Suprapubic skin (tissue), 4 donors: ENCODE data around the gene NPC1. TPM values are rescaled to one million over a fixed set of nuclear protein-coding genes. Genes with fewer than 3 reads are reported as not detected.
A peak's percentile ranks its signal among the peaks of the same experiment; 100 is the strongest.
"Not testable (repeated sequence)": the region's sequence is repeated elsewhere in the genome, so short reads cannot be mapped to it uniquely, and the experiment has no call there.

Experiments used
- DNase-seq, 2 donors: peaks; one replicate each; pipeline ENCODE4 v3.0.0-alpha.2; 2019; ENCODE audit warnings: low spot score in 2 of 2
- H3K27ac ChIP-seq: fragments of 200-600 bp; sonication (generic); one replicate; pipeline ENCODE4 v1.5.1; 2019
- H3K27me3 ChIP-seq: fragments of 200-600 bp; sonication (generic); one replicate; pipeline ENCODE4 v1.5.1; 2019
- H3K36me3 ChIP-seq: fragments of 200-600 bp; sonication (generic); one replicate; pipeline ENCODE4 v1.5.1; 2019
- H3K4me1 ChIP-seq: fragments of 200-600 bp; sonication (generic); one replicate; pipeline ENCODE4 v1.5.1; 2019
- H3K4me3 ChIP-seq: fragments of 200-600 bp; sonication (generic); one replicate; pipeline ENCODE4 v1.5.1; 2019; ENCODE audit warnings: mild to moderate bottlenecking
- H3K9me3 ChIP-seq: fragments of 200-600 bp; sonication (generic); one replicate; pipeline ENCODE4 v1.5.1; 2019
- EP300 ChIP-seq: sonication (generic); formaldehyde crosslinking; IDR thresholded peaks from one replicate; pipeline ENCODE4 v1.6.1; 2017; ENCODE audit warnings: antibody characterized with exemption
- POLR2A ChIP-seq, 2 donors: fragments of 450-650 bp; IDR thresholded peaks; one replicate each; pipeline ENCODE4 v1.6.1; 2017; ENCODE audit warnings: antibody characterized with exemption in 2 of 2, mild to moderate bottlenecking in 2 of 2, moderate library complexity in 2 of 2
- POLR2AphosphoS5 ChIP-seq, 3 donors: sonication (generic); formaldehyde crosslinking; IDR thresholded peaks; one replicate each; pipeline ENCODE4 v1.6.1; 2017; ENCODE audit warnings: antibody characterized with exemption in 3 of 3
- WGBS: methylation state at CpG from one replicate; pipeline ENCODE4 v1.1.5; 2018; 5-methylcytosine and 5-hydroxymethylcytosine counted together
- total RNA-seq, 4 donors: library from RNA; depleted of rRNA; stranded (reverse); fragments of >200 nt; gene quantifications; one replicate each; pipeline ENCODE4 v1.1.0, GENCODE V29; 2016
- TF ChIP-seq, protein P1 (sequence below), 2 donors: fragments of 200-600 bp in 1 of 2; fragments of 450-650 bp in 1 of 2; sonication (generic) in 1 of 2; IDR thresholded peaks; one replicate each; pipeline ENCODE4 v1.5.1; 2016 to 2019; ENCODE audit warnings: antibody characterized with exemption in 2 of 2, mild to moderate bottlenecking in 1 of 2, moderate library complexity in 1 of 2

The NPC1 gene
- total RNA-seq, 4 donors from 2014 or later, result 73.5 to 132 (median 90.3) TPM

GRCh38 chr18:23493654-23494053 lies 92.7 kb downstream of the NPC1 start:
- Histone ChIP-seq H3K27me3 (no peaks in the 10 kb centered on the region), H3K36me3 (no peaks in the 10 kb centered on the region), H3K4me3 (no peak overlapping the region), H3K27ac (no peak overlapping the region), H3K9me3 (no peaks in the 10 kb centered on the region), H3K4me1 (peaks cover 7% of the 10 kb centered on the region)
- 88% methylated on average over 1 of the region's 1 CpG for WGBS
- TF ChIP-seq, protein P1, sequence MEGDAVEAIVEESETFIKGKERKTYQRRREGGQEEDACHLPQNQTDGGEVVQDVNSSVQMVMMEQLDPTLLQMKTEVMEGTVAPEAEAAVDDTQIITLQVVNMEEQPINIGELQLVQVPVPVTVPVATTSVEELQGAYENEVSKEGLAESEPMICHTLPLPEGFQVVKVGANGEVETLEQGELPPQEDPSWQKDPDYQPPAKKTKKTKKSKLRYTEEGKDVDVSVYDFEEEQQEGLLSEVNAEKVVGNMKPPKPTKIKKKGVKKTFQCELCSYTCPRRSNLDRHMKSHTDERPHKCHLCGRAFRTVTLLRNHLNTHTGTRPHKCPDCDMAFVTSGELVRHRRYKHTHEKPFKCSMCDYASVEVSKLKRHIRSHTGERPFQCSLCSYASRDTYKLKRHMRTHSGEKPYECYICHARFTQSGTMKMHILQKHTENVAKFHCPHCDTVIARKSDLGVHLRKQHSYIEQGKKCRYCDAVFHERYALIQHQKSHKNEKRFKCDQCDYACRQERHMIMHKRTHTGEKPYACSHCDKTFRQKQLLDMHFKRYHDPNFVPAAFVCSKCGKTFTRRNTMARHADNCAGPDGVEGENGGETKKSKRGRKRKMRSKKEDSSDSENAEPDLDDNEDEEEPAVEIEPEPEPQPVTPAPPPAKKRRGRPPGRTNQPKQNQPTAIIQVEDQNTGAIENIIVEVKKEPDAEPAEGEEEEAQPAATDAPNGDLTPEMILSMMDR (IDR thresholded peaks at IDR 0.05), result no peak
- no peak for DNase-seq

GRCh38 chr18:23489586-23489985 lies 96.7 kb downstream of the NPC1 start:
- DNase-seq, H3K9me3 ChIP-seq, H3K27ac ChIP-seq, H3K4me3 ChIP-seq, H3K27me3 ChIP-seq, H3K4me1 ChIP-seq, H3K36me3 ChIP-seq: not testable (repeated sequence)
- WGBS, result 77% methylated on average over 5 of the region's 5 CpGs

DNA sequence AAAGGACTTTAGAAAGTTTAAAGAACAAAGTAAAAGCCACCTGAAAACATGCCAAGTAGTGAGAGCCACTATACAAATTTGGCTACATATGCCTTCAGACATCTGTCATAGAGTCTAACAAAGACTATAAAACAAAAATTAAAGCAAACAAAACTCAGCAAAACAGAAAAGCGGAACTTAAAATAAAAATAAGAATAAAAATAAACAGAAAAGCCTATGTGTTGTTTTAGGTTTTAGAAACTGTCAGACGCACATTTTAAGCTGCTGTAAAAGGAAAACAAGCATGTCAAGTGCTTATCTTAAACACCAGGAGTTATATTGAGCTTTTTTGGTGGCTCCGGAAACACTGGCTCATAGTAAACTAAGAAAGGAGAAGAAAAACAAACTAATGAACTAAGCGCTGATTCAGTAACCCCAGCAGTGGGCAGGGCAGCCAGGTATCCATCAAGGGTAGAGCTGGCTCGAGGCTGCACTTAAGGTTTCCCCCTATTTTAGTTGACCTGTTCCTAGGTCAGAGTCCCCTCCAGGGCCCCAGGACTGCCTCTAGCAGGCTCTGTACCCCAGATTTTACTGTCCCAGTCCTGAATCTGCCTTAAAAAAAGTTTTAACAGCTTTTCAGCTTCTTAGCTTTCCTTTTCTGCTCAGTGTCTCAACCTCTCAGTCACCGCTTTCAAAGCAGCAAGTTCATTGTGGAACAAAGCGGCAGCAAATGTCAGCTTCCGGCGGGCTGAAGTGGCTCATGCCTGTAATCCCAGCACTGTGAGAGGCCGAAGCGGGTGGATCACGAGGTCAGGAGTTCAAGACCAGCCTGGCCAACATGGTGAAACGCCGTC lies 98.4 kb downstream of the NPC1 start:
- no peaks in the 10 kb centered on the region for H3K27me3 ChIP-seq
- TF ChIP-seq POLR2AphosphoS5 (IDR thresholded peaks at IDR 0.05) (no peak), EP300 (no peak), POLR2A (IDR thresholded peaks at IDR 0.05) (no peak)
- TF ChIP-seq, protein P1 (IDR thresholded peaks at IDR 0.05), result no peak
- peaks cover 12% of the 10 kb centered on the region for H3K4me1 ChIP-seq
- WGBS, result 70% methylated on average over 14 of the region's 14 CpGs
- no peak overlapping the region for H3K27ac ChIP-seq
- H3K9me3 ChIP-seq, result no peaks in the 10 kb centered on the region
- peak overlapping the region; percentile 5 for H3K4me3 ChIP-seq
- H3K36me3 ChIP-seq, result peaks cover 5% of the 10 kb centered on the region
- no peak for DNase-seq

DNA sequence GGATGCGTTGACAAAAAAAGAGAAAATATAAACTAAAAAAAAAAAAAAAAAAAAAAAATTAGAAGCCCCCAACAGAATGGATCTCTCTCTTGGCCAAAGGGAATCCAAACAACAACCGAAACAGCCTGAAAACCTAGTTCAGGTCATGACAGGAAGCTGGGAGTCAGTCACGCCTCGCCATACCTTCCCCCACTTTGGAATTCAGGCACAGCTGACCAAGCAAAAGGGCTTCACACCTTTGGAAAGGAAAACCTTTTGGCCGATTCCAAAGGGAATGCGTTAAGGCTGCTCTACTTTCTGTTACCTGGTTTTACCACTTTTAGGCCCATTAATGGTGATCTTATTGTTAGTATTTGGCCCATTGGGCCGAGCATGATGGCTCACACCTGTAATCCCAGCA lies 100.9 kb downstream of the NPC1 start:
- no peak for TF ChIP-seq EP300
- TF ChIP-seq POLR2AphosphoS5 (IDR thresholded peaks at IDR 0.05), result no peak
- TF ChIP-seq POLR2A (IDR thresholded peaks at IDR 0.05), result no peak
- TF ChIP-seq, protein P1 (IDR thresholded peaks at IDR 0.05), result no peak
- Histone ChIP-seq H3K36me3 (peaks cover 28% of the 10 kb centered on the region), H3K27ac (no peak overlapping the region), H3K27me3 (no peaks in the 10 kb centered on the region), H3K4me1 (peaks cover 12% of the 10 kb centered on the region), H3K9me3 (no peaks in the 10 kb centered on the region), H3K4me3 (no peak overlapping the region)
- 91% methylated on average over 7 of the region's 7 CpGs for WGBS
- no peak for DNase-seq

DNA sequence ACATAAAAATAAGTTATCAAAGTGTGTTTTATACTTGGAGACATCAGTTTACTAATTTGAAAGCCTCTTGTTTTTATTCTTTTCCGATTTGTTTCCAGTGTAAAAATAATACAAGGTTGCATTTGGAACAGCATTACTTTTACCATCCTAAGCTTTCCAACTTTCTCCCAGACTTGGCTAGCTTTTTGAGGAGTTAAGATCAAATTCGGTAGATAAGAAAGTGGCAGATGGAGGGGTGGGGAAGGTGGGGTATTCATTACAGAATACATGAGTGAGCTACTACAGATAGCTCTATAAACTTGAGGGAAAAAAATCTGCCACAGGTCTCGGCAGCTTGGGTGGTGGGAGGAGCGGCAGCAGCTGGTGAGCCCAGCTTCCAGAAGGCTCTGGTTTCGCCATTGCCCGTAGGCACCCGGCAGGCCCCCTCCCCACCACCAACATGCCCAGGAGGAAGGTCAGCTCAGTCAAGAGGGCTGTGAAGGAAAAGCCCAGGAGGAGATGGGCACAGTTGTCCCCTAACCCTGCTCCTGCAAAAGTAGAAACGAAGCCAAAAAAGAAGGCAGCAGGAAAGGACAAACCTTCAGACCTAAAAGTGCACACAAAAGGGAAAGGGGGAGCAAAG lies 101.6 kb downstream of the NPC1 start:
- Histone ChIP-seq H3K36me3 (peaks cover 35% of the 10 kb centered on the region), H3K4me1 (peaks cover 12% of the 10 kb centered on the region), H3K27me3 (no peaks in the 10 kb centered on the region), H3K9me3 (no peaks in the 10 kb centered on the region), H3K4me3 (no peak overlapping the region), H3K27ac (no peak overlapping the region)
- TF ChIP-seq EP300 (no peak), POLR2AphosphoS5 (IDR thresholded peaks at IDR 0.05) (no peak), POLR2A (IDR thresholded peaks at IDR 0.05) (no peak)
- TF ChIP-seq, protein P1 (IDR thresholded peaks at IDR 0.05), result no peak
- WGBS, result 35% methylated on average over 8 of the region's 8 CpGs
- DNase-seq, result no peak

Other genes with a start within 250 kb of the NPC1 start
- gene RIOK3, start 133.2 kb downstream of the NPC1 start, total RNA-seq, result 100 to 1,000 TPM in 2 of 4 donors, 10 to 100 TPM in 2; 85.4 to 219 (median 97.0) TPM
- gene RMC1, start 83.0 kb downstream of the NPC1 start, total RNA-seq, result 10 to 100 TPM; 18.7 to 26.4 (median 23.0) TPM
- gene ANKRD29, start 76.4 kb upstream of the NPC1 start, total RNA-seq, result 1 to 10 TPM; 1.5 to 9.9 (median 6.2) TPM
- gene LAMA3, start 102.9 kb upstream of the NPC1 start, total RNA-seq, result 100 to 1,000 TPM; 233 to 370 (median 253) TPM